BLaER1 (cell line): Measurements from ENCODE around the gene TRNP1.

Experiments used
- H3K27ac ChIP-seq: shearing (Covaris generic); formaldehyde crosslinking; 2 replicates; pipeline ENCODE4 v1.8.1; 2022
- H3K27me3 ChIP-seq: shearing (Covaris generic); formaldehyde crosslinking; 2 replicates; pipeline ENCODE4 v1.8.1; 2022
- H3K36me3 ChIP-seq: shearing (Covaris generic); formaldehyde crosslinking; 2 replicates; pipeline ENCODE4 v1.8.1; 2022
- H3K4me1 ChIP-seq: shearing (Covaris generic); formaldehyde crosslinking; 2 replicates; pipeline ENCODE4 v1.8.1; 2022
- H3K4me2 ChIP-seq: shearing (Covaris generic); formaldehyde crosslinking; 2 replicates; pipeline ENCODE4 v1.8.1; 2022
- H3K4me3 ChIP-seq: shearing (Covaris generic); formaldehyde crosslinking; 2 replicates; pipeline ENCODE4 v1.8.1; 2022
- H3K9ac ChIP-seq: shearing (Covaris generic); formaldehyde crosslinking; 2 replicates; pipeline ENCODE4 v1.8.1; 2022
- H3K9me3 ChIP-seq: shearing (Covaris generic); formaldehyde crosslinking; 2 replicates; pipeline ENCODE4 v1.8.1; 2022
- H4K20me1 ChIP-seq: shearing (Covaris generic); formaldehyde crosslinking; 2 replicates; pipeline ENCODE4 v1.8.1; 2022
- Cebpa-rat ChIP-seq: shearing (Covaris generic); IDR thresholded peaks from 2 replicates; pipeline ENCODE4 v1.8.1; 2022

Gene TRNP1

GRCh38 chr1:27000817-27001460 lies 7.4 kb downstream of the TRNP1 start:
- H3K4me3 ChIP-seq: peak overlapping the region; percentile 37
- H3K9me3 ChIP-seq: no peaks in the 10 kb centered on the region
- peaks cover 81% of the 10 kb centered on the region for H3K4me1 ChIP-seq
- H3K36me3 ChIP-seq: no peaks in the 10 kb centered on the region
- TF ChIP-seq Cebpa-rat: no peak
- peak overlapping the region; percentile 84 for H3K4me2 ChIP-seq
- peaks cover 16% of the 10 kb centered on the region for H3K27me3 ChIP-seq
- no peaks in the 10 kb centered on the region for H4K20me1 ChIP-seq
- peak overlapping the region; percentile 76 for H3K27ac ChIP-seq
- peak overlapping the region; percentile 12; the same call in 1 of the 2 replicates for H3K9ac ChIP-seq

- H3K36me3 ChIP-seq: no peaks in the 10 kb centered on the region
- peak overlapping the region; percentile 36; the same call in 1 of the 2 replicates for H3K9ac ChIP-seq
- peak overlapping the region; percentile 37 for H3K4me3 ChIP-seq
- no peaks in the 10 kb centered on the region for H3K9me3 ChIP-seq
- no peaks in the 10 kb centered on the region for H4K20me1 ChIP-seq
- peak overlapping the region; percentile 84 for H3K4me2 ChIP-seq
- peak overlapping the region; percentile 76 for H3K27ac ChIP-seq
- TF ChIP-seq Cebpa-rat: no peak
- H3K27me3 ChIP-seq: peaks cover 8% of the 10 kb centered on the region
- peaks cover 89% of the 10 kb centered on the region for H3K4me1 ChIP-seq
Observed at GRCh38 chr1:27001570-27002360, 8.3 kb downstream of the TRNP1 start.

- no peak for TF ChIP-seq Cebpa-rat
- H3K27ac ChIP-seq: peak overlapping the region; percentile 65
- H4K20me1 ChIP-seq: no peaks in the 10 kb centered on the region
- H3K27me3 ChIP-seq: no peaks in the 10 kb centered on the region
- H3K9ac ChIP-seq: peak overlapping the region; percentile 33; the same call in 1 of the 2 replicates
- peak overlapping the region; percentile 84 for H3K4me2 ChIP-seq
- no peaks in the 10 kb centered on the region for H3K9me3 ChIP-seq
- peaks cover 92% of the 10 kb centered on the region for H3K4me1 ChIP-seq
- H3K4me3 ChIP-seq: no peak overlapping the region
- H3K36me3 ChIP-seq: no peaks in the 10 kb centered on the region
Observed at GRCh38 chr1:27003745-27004470, 10.4 kb downstream of the TRNP1 start.

DNA sequence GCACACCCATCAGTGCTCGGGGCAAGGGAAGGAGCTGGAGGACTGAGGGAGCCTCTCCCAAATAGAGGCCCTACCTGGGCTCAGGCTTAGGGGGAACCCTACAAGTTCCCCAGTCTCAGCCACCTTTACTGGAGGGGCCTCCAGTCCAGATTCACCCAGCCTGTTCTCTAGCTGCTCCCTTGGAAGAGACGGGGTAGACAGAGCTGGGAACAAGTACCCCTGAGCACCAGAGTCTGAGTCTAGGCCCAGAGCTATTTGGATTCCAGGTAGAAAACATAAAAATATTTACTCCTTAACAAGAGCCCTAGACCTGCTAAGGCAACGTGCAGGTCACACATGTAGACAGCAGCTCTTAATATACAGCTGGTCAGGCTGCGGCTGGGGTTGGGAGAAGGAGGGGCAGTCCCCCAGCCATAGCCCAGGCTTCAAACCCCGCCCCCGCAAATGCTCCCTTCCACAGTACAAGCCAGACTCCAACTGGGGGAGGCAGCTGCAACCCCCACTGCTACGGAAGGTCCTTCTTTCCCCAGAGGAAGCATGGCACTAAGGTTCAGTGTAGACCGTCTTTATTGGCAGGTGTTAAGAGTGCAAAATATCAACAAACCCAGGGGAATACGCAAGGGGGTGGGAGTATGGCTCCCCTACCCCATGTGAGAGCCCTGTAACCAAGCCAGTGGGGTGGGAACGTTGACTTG lies 11.1 kb downstream of the TRNP1 start:
- Histone ChIP-seq H3K4me2 (peak overlapping the region; percentile 84), H3K4me3 (no peak overlapping the region), H3K27me3 (no peaks in the 10 kb centered on the region), H3K27ac (peak overlapping the region; percentile 65), H3K9ac (peak overlapping the region; percentile 33; the same call in 1 of the 2 replicates), H3K9me3 (no peaks in the 10 kb centered on the region), H3K4me1 (peaks cover 88% of the 10 kb centered on the region), H4K20me1 (no peaks in the 10 kb centered on the region), H3K36me3 (no peaks in the 10 kb centered on the region)
- TF ChIP-seq Cebpa-rat: no peak

DNA sequence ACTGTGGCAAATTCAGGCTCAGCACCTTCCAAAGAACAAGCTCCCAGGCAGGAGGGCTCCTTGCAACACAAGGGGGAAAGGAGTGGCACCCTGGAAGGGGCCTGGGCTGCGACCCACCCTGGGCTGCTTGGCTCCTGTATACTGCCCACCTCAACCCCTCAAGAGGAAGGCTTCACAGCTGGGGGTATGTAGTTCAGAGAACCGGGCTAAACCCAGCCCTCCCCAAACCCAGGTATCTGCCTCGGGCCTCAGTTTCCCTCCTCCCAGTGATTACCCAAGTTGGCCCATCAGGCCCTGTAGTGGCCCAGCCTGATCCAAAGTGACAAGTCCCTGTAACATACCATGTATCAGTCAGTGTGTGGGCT lies 11.7 kb downstream of the TRNP1 start:
- no peaks in the 10 kb centered on the region for H3K27me3 ChIP-seq
- H3K4me2 ChIP-seq: peak overlapping the region; percentile 84
- no peak for TF ChIP-seq Cebpa-rat
- H3K4me3 ChIP-seq: no peak overlapping the region
- peaks cover 82% of the 10 kb centered on the region for H3K4me1 ChIP-seq
- no peaks in the 10 kb centered on the region for H4K20me1 ChIP-seq
- peak overlapping the region; percentile 65; the same call in 1 of the 2 replicates for H3K27ac ChIP-seq
- H3K9ac ChIP-seq: no peak overlapping the region
- no peaks in the 10 kb centered on the region for H3K36me3 ChIP-seq
- no peaks in the 10 kb centered on the region for H3K9me3 ChIP-seq

DNA sequence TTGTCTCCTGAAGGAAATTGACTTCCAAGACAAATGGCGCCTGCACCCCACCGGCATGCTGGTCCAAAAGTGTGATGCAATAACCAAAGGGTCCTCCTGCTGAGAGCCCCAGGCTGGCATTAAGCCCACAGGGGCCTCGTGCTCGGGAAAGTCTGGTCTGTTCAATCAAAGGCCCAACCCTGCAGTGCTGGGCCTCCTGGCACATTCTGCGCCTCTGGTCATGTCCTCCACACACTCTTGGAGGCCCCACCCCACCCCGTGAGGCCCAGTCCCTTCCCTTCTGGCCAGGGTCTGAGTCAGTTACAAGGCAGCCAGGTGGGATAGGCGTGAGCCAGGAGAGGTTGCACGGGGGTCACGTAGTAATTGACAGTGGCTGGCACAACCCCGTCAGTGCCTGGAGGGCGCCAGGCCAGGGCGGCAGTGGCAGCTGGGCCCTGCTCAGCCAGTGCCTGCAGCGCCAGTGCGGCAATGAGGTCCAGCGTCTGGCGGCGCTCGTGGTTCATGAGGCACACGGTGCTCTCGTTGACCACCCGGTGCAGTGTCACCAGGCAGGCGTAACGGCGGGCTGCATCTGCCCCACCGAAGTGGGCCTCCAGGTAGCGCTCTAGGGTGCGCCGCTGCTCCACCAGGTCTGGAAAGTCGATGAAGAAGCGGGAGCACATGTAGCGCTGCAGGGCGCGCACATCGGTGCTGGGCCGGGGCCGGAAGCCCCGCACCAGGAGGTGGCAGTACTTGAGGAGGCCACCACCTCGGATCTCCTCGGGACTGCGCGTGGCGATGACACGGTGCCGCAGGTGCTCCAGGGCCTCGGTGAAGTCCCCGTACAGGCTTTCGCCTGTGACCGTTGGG lies 12.4 kb downstream of the TRNP1 start:
- H3K27ac ChIP-seq: peak overlapping the region; percentile 65
- no peaks in the 10 kb centered on the region for H3K27me3 ChIP-seq
- H3K9ac ChIP-seq: no peak overlapping the region
- no peak overlapping the region for H3K4me3 ChIP-seq
- H3K9me3 ChIP-seq: no peaks in the 10 kb centered on the region
- peak overlapping the region; percentile 84 for H3K4me2 ChIP-seq
- peak; percentile 72; the same call in 1 of the 2 replicates for TF ChIP-seq Cebpa-rat
- H3K36me3 ChIP-seq: no peaks in the 10 kb centered on the region
- peaks cover 75% of the 10 kb centered on the region for H3K4me1 ChIP-seq
- H4K20me1 ChIP-seq: no peaks in the 10 kb centered on the region

GRCh38 chr1:27006683-27007082 lies 13.2 kb downstream of the TRNP1 start:
- Histone ChIP-seq H4K20me1 (no peaks in the 10 kb centered on the region), H3K4me2 (peak overlapping the region; percentile 84), H3K36me3 (no peaks in the 10 kb centered on the region), H3K27ac (peak overlapping the region; percentile 55), H3K9me3 (no peaks in the 10 kb centered on the region), H3K27me3 (no peaks in the 10 kb centered on the region), H3K9ac (no peak overlapping the region), H3K4me1 (peaks cover 69% of the 10 kb centered on the region), H3K4me3 (no peak overlapping the region)
- TF ChIP-seq Cebpa-rat: no peak

- H3K9ac ChIP-seq: no peak overlapping the region
Observed at GRCh38 chr1:27007909-27008582, 14.6 kb downstream of the TRNP1 start.

More at GRCh38 chr1:27007909-27008582, 14.6 kb downstream of the TRNP1 start:
- Histone ChIP-seq H3K4me1 (peaks cover 69% of the 10 kb centered on the region), H4K20me1 (no peaks in the 10 kb centered on the region), H3K4me3 (no peak overlapping the region), H3K27ac (no peak overlapping the region), H3K4me2 (no peak overlapping the region), H3K27me3 (peaks cover 3% of the 10 kb centered on the region; the same call in 1 of the 2 replicates), H3K36me3 (no peaks in the 10 kb centered on the region), H3K9me3 (no peaks in the 10 kb centered on the region)
- TF ChIP-seq Cebpa-rat: no peak
